GM20431 (cell line): Measurements from ENCODE around the gene SH3BP5.

ENCODE experiments used
- in situ Hi-C: fragments of 300-500 bp; cut with MseI, MboI; formaldehyde crosslinking; loops from one replicate; pipeline ENCODE4 v1.15.0; 2020; ENCODE audit warnings: low sequenced_read_pairs; ENCODE audit not compliant: unreplicated experiment

Gene SH3BP5

DNA sequence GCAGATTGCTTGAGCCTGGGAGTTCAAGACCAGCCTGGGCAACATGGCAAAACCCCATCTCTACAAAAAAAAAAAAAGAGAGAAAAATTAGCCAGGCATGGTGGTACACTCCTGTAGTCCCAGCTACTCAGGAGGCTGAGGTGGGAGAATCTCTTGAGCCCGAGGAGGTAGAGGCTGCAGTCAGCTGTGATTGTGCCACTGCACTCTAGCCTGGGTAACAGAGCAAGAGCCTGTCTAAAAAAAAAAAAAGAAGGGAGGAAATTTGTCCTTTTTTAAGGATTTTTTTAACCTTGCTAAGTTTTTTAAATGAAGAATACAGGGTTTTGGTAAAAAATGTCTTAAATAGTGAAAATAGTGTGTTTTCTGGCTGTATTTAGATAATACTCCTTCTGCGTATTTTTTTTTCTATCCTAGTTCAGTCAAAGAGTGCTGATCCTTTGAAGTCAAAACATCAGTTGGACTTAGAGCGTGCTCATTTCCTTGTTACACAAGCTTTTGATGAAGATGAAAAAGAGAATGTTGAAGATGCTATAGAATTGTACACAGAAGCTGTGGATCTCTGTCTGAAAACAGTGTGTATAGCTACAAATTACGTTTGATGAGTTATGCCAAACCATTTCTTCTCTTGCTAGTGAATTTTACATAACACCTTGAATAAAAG, 115.2 kb downstream of the SH3BP5 start:
- in situ Hi-C loops: no loop called here

DNA sequence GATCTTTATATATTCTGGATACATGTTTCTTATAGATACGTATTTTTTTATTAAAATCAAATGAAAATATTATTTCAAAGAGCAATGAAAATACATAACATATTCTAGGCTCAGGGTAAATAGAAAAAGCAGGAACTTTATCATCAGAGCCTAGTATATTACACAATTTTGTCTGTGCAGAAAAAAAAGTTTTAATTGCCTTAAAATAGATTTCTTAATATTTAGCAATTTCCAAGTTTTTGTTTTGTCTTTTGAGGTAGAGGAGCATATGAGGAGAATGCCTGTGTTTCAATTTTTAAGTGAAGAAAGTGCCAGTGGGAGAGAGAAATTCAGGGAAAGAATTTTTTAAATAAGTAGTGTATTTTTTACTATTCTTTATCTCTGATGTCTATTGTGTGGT, 115.9 kb downstream of the SH3BP5 start:
- in situ Hi-C loops: no loop called here

DNA sequence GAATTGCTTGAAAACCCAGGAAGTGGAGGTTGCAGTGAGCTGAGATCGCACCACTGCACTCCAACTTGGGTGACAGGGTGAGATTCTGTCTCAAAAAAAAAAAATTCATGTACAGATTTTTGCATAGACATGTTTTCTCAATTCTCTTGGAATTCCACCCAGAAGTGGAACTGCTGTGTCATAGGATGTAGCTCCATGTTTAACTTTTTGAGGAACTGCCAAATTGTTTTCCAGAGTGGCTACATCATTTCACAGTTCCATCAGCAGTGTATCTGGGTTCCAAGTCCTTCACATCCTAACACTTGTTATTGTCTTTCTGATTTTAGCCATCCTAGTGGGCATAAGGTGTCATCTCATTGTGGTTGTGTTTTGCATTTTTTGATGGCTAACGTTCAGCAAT, 116.4 kb downstream of the SH3BP5 start:
- in situ Hi-C loops: no loop called here

DNA sequence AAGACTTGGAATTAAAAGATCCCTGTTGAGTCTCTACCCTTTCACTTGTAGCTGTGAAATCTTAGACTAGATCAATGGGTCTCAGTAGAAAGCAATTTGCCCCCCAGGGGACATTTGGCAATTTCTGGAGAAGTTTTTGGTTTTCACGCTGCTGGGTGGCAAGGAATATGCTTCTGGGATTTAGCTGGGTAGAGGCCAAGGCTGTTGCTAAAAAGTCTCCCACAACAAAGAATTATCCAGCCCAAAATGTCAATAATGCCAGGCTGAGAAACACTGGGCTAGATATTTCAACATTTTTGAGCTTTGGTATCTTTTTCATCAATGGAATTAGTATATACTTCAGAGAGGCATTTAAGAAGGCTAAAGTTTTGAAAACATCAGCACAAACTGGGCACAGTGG, 117.6 kb downstream of the SH3BP5 start:
- in situ Hi-C loops: no loop called here

DNA sequence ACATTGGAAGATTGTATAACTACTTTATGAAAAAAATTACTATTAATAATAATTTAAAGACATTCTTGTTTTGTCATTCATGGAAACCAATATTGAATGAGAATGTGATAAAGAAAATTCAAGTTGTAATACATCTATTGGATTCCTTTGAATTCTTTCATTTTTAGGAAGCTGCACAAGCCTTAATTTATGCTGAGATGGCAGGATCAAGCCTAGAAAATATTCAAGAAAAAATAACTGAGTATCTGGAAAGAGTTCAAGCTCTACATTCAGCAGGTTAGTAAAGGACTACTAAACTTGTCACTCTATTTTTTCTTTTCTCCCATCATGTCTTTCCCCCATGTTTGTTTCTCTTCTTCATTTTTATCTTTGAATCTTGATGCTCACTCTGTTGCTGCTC, 120.4 kb downstream of the SH3BP5 start:
- in situ Hi-C loops: no loop called here

DNA sequence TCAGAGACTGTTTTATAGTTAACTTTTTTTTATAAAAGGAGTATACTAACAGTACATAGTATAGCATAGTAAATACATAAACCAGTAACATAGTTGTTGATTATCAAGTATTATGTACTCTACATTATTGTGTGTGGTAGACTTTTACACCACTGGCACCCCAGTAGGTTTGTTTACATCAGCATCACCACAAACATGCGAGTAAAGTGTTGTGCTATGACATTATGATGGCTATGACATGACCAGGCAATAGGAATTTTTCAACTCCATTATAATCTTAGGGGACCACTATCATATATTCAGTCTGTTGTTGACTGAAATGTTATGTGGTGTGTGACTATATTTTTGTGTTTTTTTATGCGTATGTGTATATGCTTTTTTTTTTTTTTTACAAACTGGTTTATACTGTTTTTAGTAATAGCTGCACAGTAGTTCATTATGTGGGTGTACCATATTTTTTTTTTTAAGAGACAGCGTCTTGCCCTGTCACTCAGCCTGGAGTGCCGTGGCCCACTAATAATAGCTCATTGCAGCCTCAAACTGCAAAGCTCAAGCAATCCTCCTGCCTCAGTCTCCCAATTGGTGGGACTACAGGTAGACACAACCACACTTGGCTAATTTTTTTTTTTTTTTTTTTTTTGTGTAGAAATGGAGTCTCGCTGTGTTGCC, 124.4 kb downstream of the SH3BP5 start:
- in situ Hi-C loops: no loop called here

DNA sequence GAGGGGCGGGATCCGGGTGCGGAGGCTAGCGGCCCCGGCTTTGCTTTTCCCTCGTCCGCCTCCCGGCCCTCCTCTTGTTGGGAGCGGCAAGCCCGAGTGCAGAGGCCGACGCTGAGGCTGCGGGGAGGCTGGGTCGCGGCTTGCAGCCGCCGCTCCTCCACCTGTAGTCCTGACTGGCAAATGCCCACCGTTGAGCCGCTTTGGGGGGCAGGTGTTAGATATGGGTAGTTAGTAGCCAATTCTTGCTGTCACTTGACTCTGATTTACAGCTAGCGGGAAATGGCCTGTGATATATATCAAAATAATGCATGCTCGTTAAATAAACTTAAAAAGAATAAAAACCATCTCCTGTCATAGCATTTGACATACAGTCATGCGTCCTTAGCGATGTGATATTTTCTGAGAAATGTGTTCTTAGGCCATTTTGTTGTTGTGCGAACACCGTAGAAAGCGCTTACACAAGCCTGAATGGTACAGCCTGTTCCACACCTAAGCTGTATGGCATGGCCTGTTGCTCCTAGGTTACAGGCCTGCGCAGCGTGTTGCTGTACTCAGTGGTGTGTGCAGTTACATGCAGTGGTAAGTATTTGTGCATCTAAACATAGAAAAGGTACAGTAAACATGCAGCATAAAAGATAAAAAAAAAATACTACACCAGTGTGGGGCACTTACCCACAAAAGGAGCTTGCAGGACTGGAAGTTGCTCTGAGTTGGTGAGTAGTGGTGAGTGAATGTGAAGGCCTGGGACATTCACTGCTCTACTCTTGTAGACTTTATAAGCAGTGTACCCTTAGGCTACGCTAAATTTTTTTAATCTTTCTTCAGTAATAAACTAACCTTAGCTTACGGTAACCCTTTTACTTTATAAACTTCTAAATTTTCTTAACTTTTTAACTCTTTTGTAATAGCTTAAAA, 125.5 kb downstream of the SH3BP5 start:
- in situ Hi-C loops: no loop called here

DNA sequence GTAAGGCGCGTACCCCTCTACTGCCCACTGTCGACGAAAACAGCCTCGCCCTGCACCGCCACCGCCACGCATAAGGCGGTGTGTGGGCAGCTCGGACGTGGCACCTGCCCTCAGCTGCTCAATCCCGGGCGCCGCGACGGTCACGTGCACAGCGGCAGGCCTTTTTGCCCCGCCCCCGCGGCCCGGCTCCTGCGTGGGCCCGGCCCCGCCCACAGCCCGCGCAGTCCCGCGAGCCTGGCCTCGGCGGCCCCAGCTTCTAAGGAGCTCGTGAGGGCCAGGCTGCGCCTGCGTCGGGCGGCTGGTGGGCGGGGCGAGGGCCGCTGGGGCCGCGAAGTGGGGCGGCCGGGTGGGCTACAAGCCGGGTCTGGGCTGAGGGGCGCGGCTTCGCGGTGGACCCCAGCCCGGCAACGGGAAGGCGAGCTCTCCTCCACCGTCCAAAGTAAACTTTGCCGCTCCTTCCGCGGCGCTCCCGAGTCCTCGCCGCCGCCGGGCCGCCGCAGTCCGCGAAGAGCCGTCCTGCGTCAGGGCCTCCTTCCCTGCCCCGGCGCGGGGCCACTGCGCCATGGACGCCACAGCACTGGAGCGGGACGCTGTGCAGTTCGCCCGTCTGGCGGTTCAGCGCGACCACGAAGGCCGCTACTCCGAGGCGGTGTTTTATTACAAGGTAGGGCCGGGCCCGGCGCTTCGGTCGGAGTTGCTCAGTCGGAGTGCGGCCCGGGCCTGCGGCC, 126.3 kb downstream of the SH3BP5 start, which contains the start of gene CAPN7:
Gene CAPN7, plus strand, starts transcription at position 313 of the 728 bp plus-strand sequence. Its CDS starts 250 bp downstream, at position 563.
- in situ Hi-C loops: no loop called here

DNA sequence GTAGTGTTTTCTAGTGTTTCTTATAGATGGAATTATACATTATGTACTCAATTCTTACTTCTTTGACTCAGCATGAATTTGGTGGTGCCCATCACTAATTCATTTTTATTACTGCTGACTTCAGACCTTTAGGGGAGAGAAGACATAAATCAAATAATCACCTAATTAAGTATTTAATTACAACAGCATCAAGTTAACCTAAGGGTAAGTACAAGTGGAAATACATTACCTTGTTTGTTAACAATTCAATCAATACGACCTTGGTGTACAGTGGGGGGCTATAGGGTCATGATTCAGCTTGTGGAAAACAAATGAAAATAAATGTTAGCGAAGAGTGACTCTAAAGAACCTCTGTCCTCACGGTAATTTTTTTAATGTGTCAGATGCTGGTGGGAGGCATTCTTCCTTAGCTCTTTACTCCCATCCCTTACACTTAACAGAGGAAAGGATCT, 126.9 kb downstream of the SH3BP5 start:
- in situ Hi-C loops: no loop called here
